GM23248 (cell line): ENCODE results near the gene ACTA2. TPM values are rescaled to one million over a fixed set of nuclear protein-coding genes. Genes with fewer than 3 reads are reported as not detected.

Experiments
- DNase-seq: peaks from one replicate; pipeline ENCODE4 v3.0.0-alpha.2; 2015
- H2AFZ ChIP-seq: fragments of 200-600 bp; sonication (generic); 2 replicates; pipeline ENCODE4 v1.6.1; 2016; ENCODE audit warnings: antibody characterized with exemption
- H3F3A ChIP-seq: fragments of 200-600 bp; sonication (generic); 2 replicates; pipeline ENCODE4 v1.6.1; 2016; ENCODE audit warnings: mild to moderate bottlenecking, antibody characterized with exemption, mixed run types; ENCODE audit not compliant: insufficient read depth
- H3K27ac ChIP-seq: fragments of 200-600 bp; sonication (generic); 2 replicates; pipeline ENCODE4 v1.5.1; 2016; ENCODE audit warnings: mild to moderate bottlenecking
- H3K27me3 ChIP-seq: fragments of 200-600 bp; sonication (generic); replicated peaks from 2 replicates; pipeline ENCODE4 v1.6.1; 2016; ENCODE audit warnings: mild to moderate bottlenecking; ENCODE audit not compliant: insufficient read depth
- H3K36me3 ChIP-seq: fragments of 200-600 bp; sonication (generic); 2 replicates; pipeline ENCODE4 v1.6.1; 2016; ENCODE audit warnings: low read depth, mild to moderate bottlenecking
- H3K4me1 ChIP-seq: fragments of 200-600 bp; sonication (generic); 2 replicates; pipeline ENCODE4 v1.6.1; 2016; ENCODE audit warnings: mild to moderate bottlenecking; ENCODE audit not compliant: insufficient read depth
- H3K4me2 ChIP-seq: fragments of 200-600 bp; sonication (generic); one replicate; pipeline ENCODE4 v1.6.1; 2016; ENCODE audit warnings: mild to moderate bottlenecking; ENCODE audit not compliant: unreplicated experiment
- H3K4me3 ChIP-seq: fragments of 200-600 bp; sonication (generic); 2 replicates; pipeline ENCODE4 v1.5.1; 2016; ENCODE audit warnings: mild to moderate bottlenecking
- H3K79me2 ChIP-seq: fragments of 200-600 bp; sonication (generic); 2 replicates; pipeline ENCODE4 v1.6.1; 2016; ENCODE audit warnings: mild to moderate bottlenecking; ENCODE audit not compliant: insufficient read depth
- H3K9ac ChIP-seq: fragments of 200-600 bp; sonication (generic); 2 replicates; pipeline ENCODE4 v1.6.1; 2016; ENCODE audit warnings: mild to moderate bottlenecking
- H3K9me2 ChIP-seq: fragments of 200-600 bp; sonication (generic); 2 replicates; pipeline ENCODE4 v1.6.1; 2016; ENCODE audit warnings: mixed run types, mild to moderate bottlenecking, moderate library complexity; ENCODE audit not compliant: insufficient read depth
- H3K9me3 ChIP-seq: fragments of 200-600 bp; sonication (generic); one replicate; pipeline ENCODE4 v1.6.1; 2017; ENCODE audit warnings: low read depth
- H4K20me1 ChIP-seq: fragments of 200-600 bp; sonication (generic); 2 replicates; pipeline ENCODE4 v1.6.0; 2016; ENCODE audit not compliant: insufficient read depth
- EZH2 ChIP-seq: fragments of 200-600 bp; sonication (generic); IDR thresholded peaks from 2 replicates; pipeline ENCODE4 v1.6.1; 2018; ENCODE audit warnings: antibody characterized with exemption, mild to moderate bottlenecking; ENCODE audit not compliant: insufficient read depth, poor library complexity, severe bottlenecking
- EZH2phosphoT487 ChIP-seq: fragments of 200-600 bp; sonication (generic); IDR thresholded peaks from 2 replicates; pipeline ENCODE4 v1.6.1; 2018; ENCODE audit warnings: antibody characterized with exemption, moderate library complexity, mild to moderate bottlenecking, low read depth; ENCODE audit not compliant: insufficient read depth
- WGBS, 2 experiments: methylation state at CpG; one replicate each; pipeline ENCODE4 v1.1.6; 2015 to 2017; ENCODE audit warnings: low lambda C conversion rate in 2 of 2, low coverage in 1 of 2; ENCODE audit errors: missing lambda C conversion rate in 2 of 2; 5-methylcytosine and 5-hydroxymethylcytosine counted together
- in situ Hi-C: fragments of 300-500 bp; cut with MboI; formaldehyde crosslinking; loops from 2 replicates; pipeline ENCODE4 v1.15.0; 2020
- polyA plus RNA-seq: library from polyadenylated mRNA; unstranded; fragments of >200 nt; fragmentation: Nextera tagmentation; extraction: Ambion mirVana; gene quantifications from 2 replicates; pipeline ENCODE4 v1.2.1, GENCODE V29; 2016
- total RNA-seq: library from RNA; depleted of rRNA; stranded (reverse); fragments of >200 nt; shearing (Covaris generic); gene quantifications from 2 replicates; pipeline ENCODE4 v1.2.3, GENCODE V29; 2014

ACTA2 gene
- total and polyA plus RNA-seq, 2 experiments from 2014 or later: 161 to 249 TPM

GRCh38 chr10:88927416-88927690, 25.2 kb downstream of the ACTA2 start:
- no peak for DNase-seq
- no peaks in the 10 kb centered on the region for H3K27me3 ChIP-seq
- H3K9me2 ChIP-seq: no peaks in the 10 kb centered on the region
- no peaks in the 10 kb centered on the region for H3K79me2 ChIP-seq
- H2AFZ ChIP-seq: no peak overlapping the region
- in situ Hi-C loops: loop anchor here (25.0 kb wide), 1 partner anchor 240 kb away; no protein-coding TSS in a partner anchor
- H3K4me3 ChIP-seq: peak overlapping the region; percentile 49
- no peaks in the 10 kb centered on the region for H3K9me3 ChIP-seq
- no peaks in the 10 kb centered on the region for H4K20me1 ChIP-seq
- peak overlapping the region; percentile 88 for H3K27ac ChIP-seq
- TF ChIP-seq EZH2: no peak
- TF ChIP-seq EZH2phosphoT487: no peak
- WGBS, 2 experiments: 22 to 25% methylated on average over 2 of the region's 2 CpGs
- peak overlapping the region; percentile 53; the same call in 1 of the 2 replicates for H3K9ac ChIP-seq
- H3K4me2 ChIP-seq: peak overlapping the region; percentile 90
- peaks cover 25% of the 10 kb centered on the region for H3K4me1 ChIP-seq
- peaks cover 7% of the 10 kb centered on the region; the same call in 1 of the 2 replicates for H3K36me3 ChIP-seq
- H3F3A ChIP-seq: peaks cover 35% of the 10 kb centered on the region

DNA sequence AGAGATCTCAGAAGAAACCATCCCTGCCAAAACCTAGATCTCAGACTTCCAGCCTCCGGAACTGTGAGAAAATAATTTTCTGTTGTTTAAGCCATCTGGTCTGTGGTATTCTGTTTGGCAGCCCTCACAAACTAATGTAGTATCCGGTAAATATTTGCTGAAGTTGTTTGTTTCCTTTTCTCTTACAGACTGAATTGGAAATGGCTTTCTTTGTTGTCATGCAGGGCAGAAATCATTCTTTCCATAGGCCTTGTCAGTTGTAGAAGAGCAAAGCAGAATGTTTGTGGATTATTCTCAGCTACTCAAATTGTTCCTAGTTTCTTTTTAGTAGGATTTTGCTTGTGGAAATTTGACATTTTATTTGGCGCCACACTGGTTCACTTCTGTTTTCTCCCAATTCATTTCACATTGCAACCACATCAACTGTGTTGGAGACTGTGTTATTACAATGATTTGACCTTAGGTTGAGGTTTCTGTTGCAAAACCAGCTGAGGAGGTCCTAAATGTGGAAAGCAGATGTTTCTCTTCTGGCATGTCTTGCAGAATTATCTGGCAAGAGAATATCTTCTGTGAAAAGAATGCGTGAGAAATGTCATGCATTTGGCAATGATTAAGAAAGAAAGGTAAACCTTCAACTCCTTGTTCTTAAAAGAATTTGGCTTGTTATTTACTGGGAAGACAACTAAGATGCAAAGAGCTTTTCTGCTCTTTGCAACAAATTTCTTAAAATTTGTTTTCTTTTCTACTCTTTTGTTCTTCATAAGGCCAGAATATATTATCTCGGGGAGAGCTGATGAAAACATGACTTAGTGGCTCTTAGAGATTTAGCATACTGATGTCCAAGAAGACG, 25.8 kb downstream of the ACTA2 start:
- Histone ChIP-seq H2AFZ (0 out of 2 replicates have a peak overlapping the region, but pooled peaks have one; percentile 14), H3K27ac (peak overlapping the region; percentile 88), H3K9me3 (no peaks in the 10 kb centered on the region), H3K9me2 (no peaks in the 10 kb centered on the region), H3K36me3 (peaks cover 7% of the 10 kb centered on the region; the same call in 1 of the 2 replicates), H3K4me2 (peak overlapping the region; percentile 90), H3K4me1 (peaks cover 28% of the 10 kb centered on the region), H3K4me3 (peak overlapping the region; percentile 49), H3F3A (peaks cover 32% of the 10 kb centered on the region), H4K20me1 (no peaks in the 10 kb centered on the region), H3K79me2 (no peaks in the 10 kb centered on the region), H3K27me3 (no peaks in the 10 kb centered on the region), H3K9ac (peak overlapping the region; percentile 53)
- DNase-seq: peak; percentile 88
- in situ Hi-C loops: loop anchor here (25.0 kb wide), 1 partner anchor 239 kb away; no protein-coding TSS in a partner anchor
- WGBS, 2 experiments: 1 to 7% methylated on average over 6 of the region's 6 CpGs
- TF ChIP-seq EZH2phosphoT487 (no peak; the same call in 1 of the 2 replicates), EZH2 (no peak)

GRCh38 chr10:88923520-88923919, 29.1 kb downstream of the ACTA2 start:
- no peak overlapping the region for H2AFZ ChIP-seq

GRCh38 chr10:88922041-88922440, 30.5 kb downstream of the ACTA2 start:
- Histone ChIP-seq H3K4me2 (no peak overlapping the region), H3K27ac (no peak overlapping the region), H3F3A (peaks cover 41% of the 10 kb centered on the region), H3K36me3 (peaks cover 12% of the 10 kb centered on the region; the same call in 1 of the 2 replicates), H3K27me3 (no peaks in the 10 kb centered on the region), H3K79me2 (no peaks in the 10 kb centered on the region), H4K20me1 (no peaks in the 10 kb centered on the region), H3K9me2 (no peaks in the 10 kb centered on the region), H3K4me3 (no peak overlapping the region), H2AFZ (no peak overlapping the region), H3K9ac (no peak overlapping the region), H3K9me3 (no peaks in the 10 kb centered on the region), H3K4me1 (peaks cover 43% of the 10 kb centered on the region)
- 53 to 58% methylated on average over 2 of the region's 2 CpGs for WGBS, 2 experiments
- TF ChIP-seq EZH2 (no peak), EZH2phosphoT487 (no peak)
- in situ Hi-C loops: no loop called here
- DNase-seq: peak; percentile 48

More at GRCh38 chr10:88923520-88923919, 29.1 kb downstream of the ACTA2 start:
- Histone ChIP-seq H3K36me3 (peaks cover 10% of the 10 kb centered on the region; the same call in 1 of the 2 replicates), H3K9ac (no peak overlapping the region), H4K20me1 (no peaks in the 10 kb centered on the region), H3K4me2 (no peak overlapping the region), H3K4me1 (peaks cover 50% of the 10 kb centered on the region), H3F3A (peaks cover 50% of the 10 kb centered on the region), H3K9me2 (no peaks in the 10 kb centered on the region), H3K27ac (no peak overlapping the region), H3K4me3 (no peak overlapping the region), H3K79me2 (no peaks in the 10 kb centered on the region), H3K27me3 (no peaks in the 10 kb centered on the region), H3K9me3 (no peaks in the 10 kb centered on the region)
- TF ChIP-seq EZH2phosphoT487 (no peak), EZH2 (no peak)
- in situ Hi-C loops: no loop called here
- DNase-seq: no peak
